BJ (cell line): ENCODE measurements around the gene KIAA1614. TPM values are rescaled to one million over a fixed set of nuclear protein-coding genes. Genes with fewer than 3 reads are reported as not detected.

Source experiments
- CTCF ChIA-PET: fragments of 350-600 bp; formaldehyde crosslinking; extraction: SDS; loops from one replicate; lab custom pipeline; 2021; ENCODE audit warnings: antibody characterized with exemption, inconsistent platforms; lab: Yijun Ruan, JAX
- POLR2A ChIA-PET: fragments of 300-600 bp; sonication (Branson Sonifier 250); formaldehyde crosslinking; extraction: SDS; loops from one replicate; lab custom pipeline; 2021; ENCODE audit warnings: antibody characterized with exemption; lab: Charles Lee
- DNase-seq: peaks from one replicate; pipeline ENCODE4 v3.0.0-alpha.2; 2011; ENCODE audit warnings: low read depth
- H3K27me3 ChIP-seq: 2 replicates; pipeline ENCODE4 v1.6.0; 2011; ENCODE audit warnings: low read length; ENCODE audit not compliant: control insufficient read depth, insufficient read depth
- H3K36me3 ChIP-seq: 2 replicates; pipeline ENCODE4 v1.5.1; 2011; ENCODE audit warnings: low read length; ENCODE audit not compliant: control insufficient read depth, insufficient read depth
- H3K4me3 ChIP-seq: 2 replicates; pipeline ENCODE4 v1.5.1; 2011; ENCODE audit warnings: low read depth, mild to moderate bottlenecking, control low read depth, low read length
- CTCF ChIP-seq: IDR thresholded peaks from 2 replicates; pipeline ENCODE4 v1.5.1; 2011; ENCODE audit warnings: low read depth, mild to moderate bottlenecking, control low read depth, inconsistent platforms, low read length, moderate library complexity; ENCODE audit not compliant: insufficient read depth
- polyA plus RNA-seq: library from polyadenylated mRNA; depleted of rRNA; stranded (reverse); fragments of >200 nt; gene quantifications from 2 replicates; pipeline ENCODE4 v1.2.3, GENCODE V29; 2011

Gene KIAA1614
- polyA plus RNA-seq, 1 experiment, result 7.3 TPM

GRCh38 chr1:180886338-180886737 lies 26.4 kb upstream of the KIAA1614 start:
- CTCF ChIA-PET, result interaction anchor here (1.0 to 8.0 kb wide), 4 partner anchors 16 to 279 kb away, joined by 3 to 78 read pairs (median 4); no protein-coding TSS in a partner anchor
- Histone ChIP-seq H3K36me3 (no peaks in the 10 kb centered on the region), H3K4me3 (no peak overlapping the region), H3K27me3 (no peaks in the 10 kb centered on the region)
- POLR2A ChIA-PET, result no interaction called here
- TF ChIP-seq CTCF, result no peak
- DNase-seq, result no peak

- Histone ChIP-seq H3K4me3 (no peak overlapping the region), H3K27me3 (no peaks in the 10 kb centered on the region), H3K36me3 (no peaks in the 10 kb centered on the region)
- CTCF ChIA-PET, result interaction anchor here (0.7 to 8.0 kb wide), 2 partner anchors 14 to 255 kb away, joined by 3 to 78 read pairs; no protein-coding TSS in a partner anchor
- POLR2A ChIA-PET, result no interaction called here
- no peak for DNase-seq
- TF ChIP-seq CTCF, result no peak
Observed at GRCh38 chr1:180887841-180888240, 24.9 kb upstream of the KIAA1614 start.

GRCh38 chr1:180888870-180889269 lies 23.8 kb upstream of the KIAA1614 start:
- ChIA-PET POLR2A (no interaction called here), CTCF (no interaction called here)
- DNase-seq, result no peak
- Histone ChIP-seq H3K4me3 (no peak overlapping the region), H3K36me3 (no peaks in the 10 kb centered on the region), H3K27me3 (no peaks in the 10 kb centered on the region)
- TF ChIP-seq CTCF, result no peak

- CTCF ChIA-PET, result no interaction called here
- no peak for TF ChIP-seq CTCF
Observed at GRCh38 chr1:180889325-180889724, 23.4 kb upstream of the KIAA1614 start.

GRCh38 chr1:180892272-180892671 lies 20.4 kb upstream of the KIAA1614 start:
- Histone ChIP-seq H3K4me3 (no peak overlapping the region), H3K27me3 (no peaks in the 10 kb centered on the region), H3K36me3 (no peaks in the 10 kb centered on the region)
- POLR2A ChIA-PET, result no interaction called here
- DNase-seq, result no peak
- no peak for TF ChIP-seq CTCF
- CTCF ChIA-PET, result interaction anchor here (1.8 kb wide), 1 partner anchor 10 kb away, joined by 5 read pairs; no protein-coding TSS in a partner anchor

More at GRCh38 chr1:180889325-180889724, 23.4 kb upstream of the KIAA1614 start:
- H3K27me3 ChIP-seq, result no peaks in the 10 kb centered on the region
- DNase-seq, result no peak
- H3K4me3 ChIP-seq, result no peak overlapping the region
- POLR2A ChIA-PET, result no interaction called here
- H3K36me3 ChIP-seq, result no peaks in the 10 kb centered on the region
